Liver (tissue), 9 donors: ENCODE data around the gene ABLIM1. TPM values are rescaled to one million over a fixed set of nuclear protein-coding genes. Genes with fewer than 3 reads are reported as not detected.

Source experiments
- DNase-seq: peaks from one replicate; pipeline ENCODE4 v3.0.0-alpha.2; 2017; ENCODE audit warnings: low spot score
- H3K27ac ChIP-seq, 2 donors: one replicate each; pipeline ENCODE4 v1.7.0; 2013; ENCODE audit warnings: inconsistent platforms in 2 of 2, low read length in 2 of 2, control low read depth in 1 of 2, low read depth in 1 of 2, mild to moderate bottlenecking in 1 of 2
- H3K27me3 ChIP-seq, 4 donors: one replicate each; pipeline versions ENCODE4 v1.6.1 to v1.7.0; 2013; ENCODE audit warnings: low read length in 3 of 4, inconsistent platforms in 1 of 4, mild to moderate bottlenecking in 1 of 4, moderate library complexity in 1 of 4; ENCODE audit not compliant: control insufficient read depth in 4 of 4, insufficient read depth in 4 of 4
- H3K36me3 ChIP-seq, 4 donors: one replicate each; pipeline versions ENCODE4 v1.6.1 to v1.7.0; 2013; ENCODE audit warnings: low read length in 3 of 4, mild to moderate bottlenecking in 3 of 4, low read depth in 1 of 4, moderate library complexity in 1 of 4; ENCODE audit not compliant: control insufficient read depth in 4 of 4, insufficient read depth in 3 of 4
- H3K4me1 ChIP-seq, 4 donors: one replicate each; pipeline versions ENCODE4 v1.6.1 to v1.7.0; 2013; ENCODE audit warnings: low read length in 3 of 4, mild to moderate bottlenecking in 3 of 4, moderate library complexity in 1 of 4; ENCODE audit not compliant: control insufficient read depth in 4 of 4, insufficient read depth in 4 of 4
- H3K4me3 ChIP-seq, 3 donors: one replicate each; pipeline versions ENCODE4 v1.6.1 to v1.7.0; 2013; ENCODE audit warnings: low read length in 3 of 3, control low read depth in 1 of 3, low read depth in 1 of 3, mild to moderate bottlenecking in 1 of 3
- H3K9ac ChIP-seq, 2 donors: one replicate each; pipeline ENCODE4 v1.7.0; 2013; ENCODE audit warnings: low read length in 2 of 2, mild to moderate bottlenecking in 2 of 2, moderate library complexity in 2 of 2, control low read depth in 1 of 2, low read depth in 1 of 2
- H3K9me3 ChIP-seq, 4 donors: one replicate each; pipeline versions ENCODE4 v1.6.1 to v1.7.0; 2013; ENCODE audit warnings: low read length in 3 of 4; ENCODE audit not compliant: control insufficient read depth in 4 of 4
- ATF3 ChIP-seq: IDR thresholded peaks from 2 replicates; pipeline ENCODE4 v1.6.1; 2016; ENCODE audit warnings: antibody characterized with exemption
- CTCF ChIP-seq: fragments of 150-350 bp; IDR thresholded peaks from 2 replicates; pipeline ENCODE4 v1.5.1; 2017; ENCODE audit warnings: improper control_type of control experiment, low read depth, low read length; ENCODE audit not compliant: missing input control
- EGR1 ChIP-seq, 2 donors: IDR thresholded peaks; 2 replicates each; pipeline ENCODE4 v1.6.1; 2016 to 2018; ENCODE audit warnings: antibody characterized with exemption in 2 of 2, low read depth in 2 of 2
- FOXA1 ChIP-seq: IDR thresholded peaks from 2 replicates; pipeline ENCODE4 v1.6.1; 2016; ENCODE audit warnings: antibody characterized with exemption
- FOXA2 ChIP-seq: IDR thresholded peaks from 2 replicates; pipeline ENCODE4 v1.6.1; 2016; ENCODE audit warnings: antibody characterized with exemption
- GABPA ChIP-seq, 2 donors: IDR thresholded peaks in 1 of 2; conservative IDR thresholded peaks in 1 of 2; 2 replicates each; pipeline ENCODE4 v1.6.1; 2016; ENCODE audit warnings: antibody characterized with exemption in 2 of 2, mild to moderate bottlenecking in 1 of 2, moderate library complexity in 1 of 2
- HNF4A ChIP-seq, 2 donors: conservative IDR thresholded peaks; 2 replicates each; pipeline ENCODE4 v1.6.1; 2016; ENCODE audit warnings: antibody characterized with exemption in 2 of 2, mild to moderate bottlenecking in 2 of 2
- HNF4G ChIP-seq: IDR thresholded peaks from 2 replicates; pipeline ENCODE4 v1.6.1; 2016; ENCODE audit warnings: antibody characterized with exemption
- JUND ChIP-seq, 2 donors: IDR thresholded peaks; 2 replicates each; pipeline ENCODE4 v1.6.1; 2016; ENCODE audit warnings: antibody characterized with exemption in 2 of 2
- NR2F2 ChIP-seq: IDR thresholded peaks from 2 replicates; pipeline ENCODE4 v1.6.1; 2016; ENCODE audit warnings: antibody characterized with exemption
- RAD21 ChIP-seq, 2 donors: IDR thresholded peaks; 2 replicates each; pipeline ENCODE4 v1.6.1; 2016; ENCODE audit warnings: antibody characterized with exemption in 2 of 2, mild to moderate bottlenecking in 2 of 2
- RXRA ChIP-seq, 2 donors: IDR thresholded peaks; 2 replicates each; pipeline ENCODE4 v1.6.1; 2017 to 2018; ENCODE audit warnings: antibody characterized with exemption in 2 of 2, mild to moderate bottlenecking in 1 of 2
- SP1 ChIP-seq: IDR thresholded peaks from 2 replicates; pipeline ENCODE4 v1.6.1; 2018; ENCODE audit warnings: antibody characterized with exemption, mild to moderate bottlenecking
- TAF1 ChIP-seq: conservative IDR thresholded peaks from 2 replicates; pipeline ENCODE4 v1.6.1; 2016; ENCODE audit warnings: antibody characterized with exemption, mild to moderate bottlenecking
- YY1 ChIP-seq: IDR thresholded peaks from 2 replicates; pipeline ENCODE4 v1.6.1; 2016; ENCODE audit warnings: antibody characterized with exemption, mild to moderate bottlenecking
- ZBTB33 ChIP-seq: IDR thresholded peaks from 2 replicates; pipeline ENCODE4 v1.6.1; 2016; ENCODE audit warnings: antibody characterized with exemption
- WGBS: extraction: QIAGEN DNeasy Blood & Tissue Kit; methylation state at CpG from one replicate; pipeline ENCODE4 v1.1.7; 2013; 5-methylcytosine and 5-hydroxymethylcytosine counted together
- polyA plus RNA-seq, 2 donors: library from polyadenylated mRNA; stranded (reverse) in 1 of 2; unstranded in 1 of 2; fragments of 200-250 nt in 1 of 2; fragments of >200 nt in 1 of 2; fragmentation: Nextera tagmentation in 1 of 2; extraction: Ambion mirVana in 1 of 2; gene quantifications; one replicate each; pipeline versions ENCODE4 v1.2.1 to v1.2.3, GENCODE V29; 2013 to 2015
- total RNA-seq, 2 donors: library from RNA; depleted of rRNA; stranded (reverse); fragments of >200 nt; gene quantifications; one replicate each; pipeline ENCODE4 v1.2.3, GENCODE V29; 2014
- TF ChIP-seq, protein P1 (sequence below): IDR thresholded peaks from 2 replicates; pipeline ENCODE4 v1.6.1; 2016; ENCODE audit warnings: antibody characterized with exemption
- TF ChIP-seq, protein P2 (sequence below): IDR thresholded peaks from 2 replicates; pipeline ENCODE4 v1.6.1; 2016; ENCODE audit warnings: antibody characterized with exemption, mild to moderate bottlenecking
- donor health status: healthy.
- donor health status: healthy.
- donor health status: healthy.
- donor health status: healthy.
- donor health status: healthy.

Gene ABLIM1
- total and polyA plus RNA-seq, 4 donors, result 10.9 to 31.3 (median 13.1) TPM

GRCh38 chr10:114387784-114388183 is 270.3 kb downstream of the ABLIM1 start:
- Histone ChIP-seq H3K9me3 (no peaks in the 10 kb centered on the region), H3K27ac (no peak overlapping the region), H3K4me3 (no peak overlapping the region), H3K27me3 (no peaks in the 10 kb centered on the region), H3K36me3 (no peaks in the 10 kb centered on the region), H3K4me1 (no peaks in the 10 kb centered on the region), H3K9ac (no peak overlapping the region)
- no peak for DNase-seq
- 66% methylated on average over 4 of the region's 4 CpGs for WGBS
- no peak for TF ChIP-seq SP1
- TF ChIP-seq CTCF, result no peak
- no peak for TF ChIP-seq GABPA (IDR thresholded peaks at IDR 0.05 in 1 of 2, conservative IDR thresholded peaks at IDR 0.05 in 1 of 2)
- TF ChIP-seq RAD21 (IDR thresholded peaks at IDR 0.05), result no peak
- TF ChIP-seq ATF3, result no peak
- no peak for TF ChIP-seq FOXA1
- no peak for TF ChIP-seq RXRA (IDR thresholded peaks at IDR 0.05)
- TF ChIP-seq NR2F2, result no peak
- TF ChIP-seq, protein P1, sequence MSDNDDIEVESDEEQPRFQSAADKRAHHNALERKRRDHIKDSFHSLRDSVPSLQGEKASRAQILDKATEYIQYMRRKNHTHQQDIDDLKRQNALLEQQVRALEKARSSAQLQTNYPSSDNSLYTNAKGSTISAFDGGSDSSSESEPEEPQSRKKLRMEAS, result no peak

DNA sequence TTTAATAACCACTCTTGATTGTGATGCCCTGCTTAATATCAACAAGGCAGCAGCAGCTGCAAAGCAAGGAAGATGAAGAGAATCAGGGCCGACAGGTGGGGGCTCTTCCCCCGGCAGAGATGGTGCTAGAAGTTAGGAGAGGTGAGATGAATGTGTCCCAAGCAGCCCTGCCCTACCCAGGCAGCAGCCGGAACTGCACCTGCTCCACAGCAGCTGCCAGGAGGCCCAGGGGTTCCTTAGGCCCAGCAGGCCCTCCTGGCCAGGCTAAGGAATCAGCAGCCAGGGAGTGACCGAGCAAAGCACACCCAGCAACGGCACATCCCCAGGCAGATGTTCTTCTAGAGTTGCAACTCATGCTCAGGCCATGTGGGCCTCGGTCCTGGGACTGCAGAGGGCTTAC is 271.6 kb downstream of the ABLIM1 start:
- no peak for TF ChIP-seq YY1
- no peak for TF ChIP-seq CTCF
- TF ChIP-seq HNF4A (conservative IDR thresholded peaks at IDR 0.05), result no peak
- TF ChIP-seq RXRA (IDR thresholded peaks at IDR 0.05), result no peak
- TF ChIP-seq FOXA2, result no peak
- TF ChIP-seq, protein P1, result no peak
- no peak for TF ChIP-seq ATF3
- no peak for TF ChIP-seq JUND (IDR thresholded peaks at IDR 0.05)
- TF ChIP-seq NR2F2, result no peak
- no peak for TF ChIP-seq GABPA (IDR thresholded peaks at IDR 0.05 in 1 of 2, conservative IDR thresholded peaks at IDR 0.05 in 1 of 2)
- TF ChIP-seq HNF4G, result no peak
- no peak for TF ChIP-seq RAD21 (IDR thresholded peaks at IDR 0.05)
- TF ChIP-seq, protein P2, sequence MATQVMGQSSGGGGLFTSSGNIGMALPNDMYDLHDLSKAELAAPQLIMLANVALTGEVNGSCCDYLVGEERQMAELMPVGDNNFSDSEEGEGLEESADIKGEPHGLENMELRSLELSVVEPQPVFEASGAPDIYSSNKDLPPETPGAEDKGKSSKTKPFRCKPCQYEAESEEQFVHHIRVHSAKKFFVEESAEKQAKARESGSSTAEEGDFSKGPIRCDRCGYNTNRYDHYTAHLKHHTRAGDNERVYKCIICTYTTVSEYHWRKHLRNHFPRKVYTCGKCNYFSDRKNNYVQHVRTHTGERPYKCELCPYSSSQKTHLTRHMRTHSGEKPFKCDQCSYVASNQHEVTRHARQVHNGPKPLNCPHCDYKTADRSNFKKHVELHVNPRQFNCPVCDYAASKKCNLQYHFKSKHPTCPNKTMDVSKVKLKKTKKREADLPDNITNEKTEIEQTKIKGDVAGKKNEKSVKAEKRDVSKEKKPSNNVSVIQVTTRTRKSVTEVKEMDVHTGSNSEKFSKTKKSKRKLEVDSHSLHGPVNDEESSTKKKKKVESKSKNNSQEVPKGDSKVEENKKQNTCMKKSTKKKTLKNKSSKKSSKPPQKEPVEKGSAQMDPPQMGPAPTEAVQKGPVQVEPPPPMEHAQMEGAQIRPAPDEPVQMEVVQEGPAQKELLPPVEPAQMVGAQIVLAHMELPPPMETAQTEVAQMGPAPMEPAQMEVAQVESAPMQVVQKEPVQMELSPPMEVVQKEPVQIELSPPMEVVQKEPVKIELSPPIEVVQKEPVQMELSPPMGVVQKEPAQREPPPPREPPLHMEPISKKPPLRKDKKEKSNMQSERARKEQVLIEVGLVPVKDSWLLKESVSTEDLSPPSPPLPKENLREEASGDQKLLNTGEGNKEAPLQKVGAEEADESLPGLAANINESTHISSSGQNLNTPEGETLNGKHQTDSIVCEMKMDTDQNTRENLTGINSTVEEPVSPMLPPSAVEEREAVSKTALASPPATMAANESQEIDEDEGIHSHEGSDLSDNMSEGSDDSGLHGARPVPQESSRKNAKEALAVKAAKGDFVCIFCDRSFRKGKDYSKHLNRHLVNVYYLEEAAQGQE, result no peak
- no peak for TF ChIP-seq ZBTB33
- no peak for TF ChIP-seq TAF1
- TF ChIP-seq SP1, result no peak
- TF ChIP-seq EGR1 (IDR thresholded peaks at IDR 0.05; ENCODE audit: low read depth in 2 of 2), result no peak
- DNase-seq, result no peak
- no peaks in the 10 kb centered on the region for H3K36me3 ChIP-seq
- H3K9me3 ChIP-seq, result no peaks in the 10 kb centered on the region
- 86% methylated on average over 6 of the region's 6 CpGs for WGBS
- no peaks in the 10 kb centered on the region for H3K4me1 ChIP-seq
- H3K4me3 ChIP-seq, result no peak overlapping the region
- H3K27ac ChIP-seq, result no peak overlapping the region
- no peak overlapping the region for H3K9ac ChIP-seq
- no peaks in the 10 kb centered on the region for H3K27me3 ChIP-seq
